K562 (cell line): ENCODE data around the gene PBX4. TPM values are rescaled to one million over a fixed set of nuclear protein-coding genes. Genes with fewer than 3 reads are reported as not detected.
A peak's percentile ranks its signal among the peaks of the same experiment; 100 is the strongest.

ENCODE experiments used
- ATAC-seq: fragments of 200-7000 bp; cut with Tn5 transposase; 3 replicates; pipeline ENCODE4 v1.9.1; 2020; ENCODE audit warnings: moderate library complexity
- BruUV-seq: library from RNA; stranded (reverse); fragments of 400-500 nt; replicated peaks from 2 replicates; lab custom pipeline; 2021; lab: Mats Ljungman, UMichigan
- CTCF ChIA-PET: fragments of 300-600 bp; formaldehyde crosslinking; extraction: SDS; loops from one replicate; lab custom pipeline; 2021; ENCODE audit warnings: low intra/inter-chr PET ratio; lab: Yijun Ruan, JAX
- POLR2A ChIA-PET: fragments of 300-600, 350-650 bp; sonication (Branson Sonifier 250); formaldehyde crosslinking; extraction: SDS; loops from one replicate; lab custom pipeline; 2021; ENCODE audit warnings: antibody characterized with exemption, inconsistent platforms; lab: Yijun Ruan, JAX
- DNase-seq, 4 experiments: peaks; one replicate each; pipeline versions ENCODE4 v3.0.0 to v3.0.0-alpha.2; 2011 to 2018; ENCODE audit warnings: low spot score in 3 of 4, mixed read lengths in 3 of 4; ENCODE audit errors: extremely low read depth in 1 of 4
- FAIRE-seq: peaks from 2 replicates; lab custom pipeline; 2011; peaks lifted over from hg19 to GRCh38; lab: Jason Lieb, UNC
- H2AFZ ChIP-seq: 2 replicates; pipeline ENCODE4 v1.6.0; 2011; ENCODE audit warnings: low read depth, low read length, control low read depth, inconsistent platforms
- H3K27ac ChIP-seq: fragments of 200-600 bp; 3 replicates; pipeline ENCODE4 v1.8.0; 2011; ENCODE audit warnings: low read depth, mild to moderate bottlenecking, control low read depth, inconsistent platforms, low read length, moderate library complexity, mixed read lengths; ENCODE audit errors: extremely low read depth
- H3K27me3 ChIP-seq, 2 experiments: fragments of 300-600 bp in 1 of 2; 2 replicates in 1 of 2; 3 replicates in 1 of 2; pipeline versions ENCODE4 v1.6.0 to v1.8.0; 2011; ENCODE audit warnings: inconsistent platforms in 2 of 2, low read length in 2 of 2, mild to moderate bottlenecking in 1 of 2, mixed read lengths in 1 of 2, moderate library complexity in 1 of 2; ENCODE audit not compliant: control insufficient read depth in 2 of 2, insufficient read depth in 2 of 2
- H3K36me3 ChIP-seq: fragments of 300-600 bp; 3 replicates; pipeline ENCODE4 v1.8.0; 2011; ENCODE audit warnings: mild to moderate bottlenecking, low read length, inconsistent platforms; ENCODE audit not compliant: control insufficient read depth, insufficient read depth
- H3K4me1 ChIP-seq, 2 experiments: fragments of 200-600 bp in 1 of 2; replicated peaks in 1 of 2; 2 replicates in 1 of 2; 3 replicates in 1 of 2; pipeline versions ENCODE4 v1.5.1 to v1.8.0; 2011; ENCODE audit warnings: inconsistent platforms in 2 of 2, low read length in 2 of 2, mild to moderate bottlenecking in 1 of 2, mixed read lengths in 1 of 2, moderate library complexity in 1 of 2; ENCODE audit not compliant: control insufficient read depth in 2 of 2, insufficient read depth in 2 of 2
- H3K4me2 ChIP-seq: 2 replicates; pipeline ENCODE4 v1.6.1; 2011; ENCODE audit warnings: low read length, control low read depth, inconsistent platforms, mixed read lengths; ENCODE audit not compliant: insufficient read depth
- H3K4me3 ChIP-seq: fragments of 200-600 bp; sonication (generic), shearing (Covaris generic); 2 replicates; pipeline ENCODE4 v1.5.1; 2016; ENCODE audit warnings: control low read depth, inconsistent platforms
- H3K79me2 ChIP-seq: fragments of 200-600 bp; 3 replicates; pipeline ENCODE4 v1.8.0; 2011; ENCODE audit warnings: low read length, inconsistent platforms; ENCODE audit not compliant: control insufficient read depth, insufficient read depth
- H3K9ac ChIP-seq, 2 experiments: 2 replicates each; pipeline versions ENCODE4 v1.6.0 to v1.6.1; 2011; ENCODE audit warnings: low read depth in 2 of 2, low read length in 2 of 2, control low read depth in 1 of 2, inconsistent platforms in 1 of 2, mild to moderate bottlenecking in 1 of 2, mixed read lengths in 1 of 2; ENCODE audit not compliant: insufficient read depth in 1 of 2
- H3K9me1 ChIP-seq: one replicate; pipeline ENCODE4 v1.6.0; 2011; ENCODE audit warnings: inconsistent platforms, mild to moderate bottlenecking, low read length, moderate library complexity; ENCODE audit not compliant: control insufficient read depth, insufficient read depth
- H3K9me3 ChIP-seq: replicated peaks from 2 replicates; pipeline ENCODE4 v1.5.1; 2011; ENCODE audit warnings: low read depth, low read length, inconsistent platforms; ENCODE audit not compliant: control insufficient read depth, insufficient read depth
- H4K20me1 ChIP-seq: replicated peaks from 2 replicates; pipeline ENCODE4 v1.6.1; 2011; ENCODE audit warnings: low read length, inconsistent platforms, mixed read lengths; ENCODE audit not compliant: control insufficient read depth, insufficient read depth
- BACH1 ChIP-seq: fragments of 200-800 bp; sonication (Bioruptor generic); IDR thresholded peaks from 2 replicates; pipeline ENCODE4 v1.6.1; 2016; ENCODE audit warnings: missing genetic modification characterization, missing compliant biosample characterization
- BRCA1 ChIP-seq, 2 experiments: fragments of 450-650 bp in 1 of 2; sonication (generic) in 1 of 2; formaldehyde crosslinking in 1 of 2; IDR thresholded peaks; 2 replicates each; pipeline versions ENCODE4 v1.5.0 to v1.6.1; 2017 to 2020; ENCODE audit warnings: mild to moderate bottlenecking in 1 of 2, missing genetic modification reagents in 1 of 2
- KAT7 ChIP-seq: sonication (generic); formaldehyde crosslinking; IDR thresholded peaks from 2 replicates; pipeline ENCODE4 v1.8.0; 2022; ENCODE audit warnings: missing genetic modification reagents, mild to moderate bottlenecking, borderline replicate concordance
- LARP7 ChIP-seq: fragments of 450-650 bp; IDR thresholded peaks from 2 replicates; pipeline ENCODE4 v1.6.1; 2016
- NR4A1 ChIP-seq, 2 experiments: fragments of 250-450 bp in 1 of 2; fragments of 450-650 bp in 1 of 2; sonication (Bioruptor Pico) in 1 of 2; IDR thresholded peaks; 2 replicates each; pipeline versions ENCODE4 v1.4.0 to v1.6.1; 2016 to 2020; ENCODE audit warnings: mild to moderate bottlenecking in 2 of 2, missing compliant biosample characterization in 1 of 2, missing genetic modification characterization in 1 of 2, moderate library complexity in 1 of 2
- POLR2G ChIP-seq: fragments of 200-400 bp; formaldehyde crosslinking; IDR thresholded peaks from 2 replicates; pipeline ENCODE4 v1.6.1; 2017; ENCODE audit warnings: low read depth, mild to moderate bottlenecking, antibody characterized with exemption, low read length, moderate library complexity
- PRPF4 ChIP-seq: fragments of 200-400 bp; formaldehyde crosslinking; IDR thresholded peaks from one replicate; pipeline ENCODE4 v1.6.1; 2017; ENCODE audit warnings: low read length, low read depth, mild to moderate bottlenecking; ENCODE audit not compliant: insufficient read depth, poor library complexity, severe bottlenecking
- RBM14 ChIP-seq: fragments of 200-400 bp; formaldehyde crosslinking; IDR thresholded peaks from 2 replicates; pipeline ENCODE4 v1.6.1; 2018; ENCODE audit warnings: low read depth, mild to moderate bottlenecking, low read length, moderate library complexity, borderline replicate concordance; ENCODE audit not compliant: insufficient read depth
- SRSF7 ChIP-seq: fragments of 200-400 bp; formaldehyde crosslinking; optimal IDR thresholded peaks from 2 replicates; pipeline ENCODE3; 2017; ENCODE audit warnings: mild to moderate bottlenecking, low read depth, low read length
- ZBTB1 ChIP-seq: sonication (generic); formaldehyde crosslinking; IDR thresholded peaks from 2 replicates; pipeline ENCODE4 v1.8.1; 2023; ENCODE audit warnings: missing genetic modification reagents, low read depth, mild to moderate bottlenecking, borderline replicate concordance
- WGBS: fragments of 100-300 bp; shearing (Covaris generic); methylation state at CpG from one replicate; pipeline ENCODE4 v1.1.6; 2016; ENCODE audit warnings: low coverage, mixed read lengths; ENCODE audit not compliant: insufficient coverage; ENCODE audit errors: missing lambda C conversion rate; 5-methylcytosine and 5-hydroxymethylcytosine counted together
- in situ Hi-C: fragments of 300-500 bp; cut with MboI; formaldehyde crosslinking; loops from 4 replicates; pipeline ENCODE4 v1.15.0; 2018; ENCODE audit warnings: inconsistent platforms, mixed read lengths
- intact Hi-C: fragments of 100-400 bp; cut with micrococcal nuclease; formaldehyde crosslinking; loops from 2 replicates; pipeline ENCODE4 v1.14.2; 2022
- polyA plus RNA-seq, 8 experiments: library from polyadenylated mRNA; depleted of rRNA in 4 of 8; stranded (reverse) in 5 of 8; unstranded in 3 of 8; fragments of >200 nt; fragmentation: Nextera tagmentation in 2 of 8; fragmentation: Illumina TruSeq in 1 of 8; extraction: Ambion mirVana in 2 of 8; extraction: Trizol in 1 of 8; gene quantifications; 2 replicates each; pipeline versions ENCODE4 v1.2.1 to v1.2.3, GENCODE V29; 2011 to 2014; ENCODE audit warnings: inconsistent platforms in 1 of 8, missing spikeins in 1 of 8
- total RNA-seq, 7 experiments: library from RNA; depleted of rRNA in 6 of 7; stranded (reverse); fragments of >200 nt in 6 of 7; fragmentation: Illumina TruSeq in 2 of 7; extraction: Trizol in 2 of 7; gene quantifications; 2 replicates each; pipeline versions ENCODE4 v1.2.1 to v1.2.3, GENCODE V29; 2011 to 2021; ENCODE audit warnings: low replicate concordance in 1 of 7
- TF ChIP-seq, protein P1 (sequence below): sonication (generic); formaldehyde crosslinking; IDR thresholded peaks from 2 replicates; pipeline ENCODE4 v1.8.0; 2022; ENCODE audit warnings: missing genetic modification reagents, mild to moderate bottlenecking, moderate library complexity, borderline replicate concordance
- TF ChIP-seq, protein P2 (sequence below), 2 experiments: fragments of 450-650 bp; IDR thresholded peaks; 2 replicates each; pipeline ENCODE4 v1.6.1; 2016

The PBX4 gene
- total and polyA plus RNA-seq, 9 of the 15 experiments (the other 6 are each of a cell fraction or from before 2014, with no cell fraction given), result 0.11 to 3.8 (median 1.6) TPM; not detected in 1

- H3K4me3 ChIP-seq, result peak within 1 kb of the TSS; percentile 90
- WGBS, result 98% methylated on average over 15 of the region's 74 CpGs
- H3K9me1 ChIP-seq, result no peaks in the 10 kb centered on the region
- DNase-seq (no peak), ATAC-seq (no peak), FAIRE-seq (no peak)
- H3K79me2 ChIP-seq, result peaks cover 44% of the 10 kb centered on the region
- peaks cover 16% of the 10 kb centered on the region for H3K36me3 ChIP-seq
- H3K4me1 ChIP-seq, result peaks cover 4 to 31% of the 10 kb centered on the region in 2 experiments; a peak in 4 of 5 replicates
- ChIA-PET POLR2A (interaction anchor here (0.7 to 1.5 kb wide), 4 partner anchors 10 to 365 kb away, joined by 3 to 8 read pairs (median 6); no protein-coding TSS in a partner anchor), CTCF (no interaction called here)
- peaks cover 3% of the 10 kb centered on the region; the same call in 1 of the 2 replicates for H4K20me1 ChIP-seq
- no peaks in the 10 kb centered on the region; the same call in none of the 2 replicates for H3K9me3 ChIP-seq
- no peaks in the 10 kb centered on the region for H3K27me3 ChIP-seq
- H3K9ac ChIP-seq, result peak within 1 kb of the TSS; percentile 84 to 88
- in situ Hi-C loops (no loop called here), intact Hi-C loops (no loop called here)
- BruUV-seq, result no TSS peak
- TF ChIP-seq RBM14 (0 out of 2 replicates have a peak, but pooled peaks have one; percentile 5), PRPF4 (peak; percentile 26), BRCA1 (IDR thresholded peaks at IDR 0.05) (no peak), BRCA1 (CRISPR knock-in tag; IDR thresholded peaks at IDR 0.05) (0 out of 2 replicates have a peak, but pooled peaks have one; percentile 60), LARP7 (no peak), POLR2G (0 out of 2 replicates have a peak, but pooled peaks have one; percentile 1), BACH1 (tag) (0 out of 2 replicates have a peak, but pooled peaks have one; percentile 5), SRSF7 (no peak), KAT7 (CRISPR knock-in tag) (0 out of 2 replicates have a peak, but pooled peaks have one; percentile 41), ZBTB1 (0 out of 2 replicates have a peak, but pooled peaks have one; percentile 31), NR4A1 (CRISPR knock-in tag; IDR thresholded peaks at IDR 0.05) (no peak), NR4A1 (tag; IDR thresholded peaks at IDR 0.05) (no peak)
- TF ChIP-seq, protein P1, sequence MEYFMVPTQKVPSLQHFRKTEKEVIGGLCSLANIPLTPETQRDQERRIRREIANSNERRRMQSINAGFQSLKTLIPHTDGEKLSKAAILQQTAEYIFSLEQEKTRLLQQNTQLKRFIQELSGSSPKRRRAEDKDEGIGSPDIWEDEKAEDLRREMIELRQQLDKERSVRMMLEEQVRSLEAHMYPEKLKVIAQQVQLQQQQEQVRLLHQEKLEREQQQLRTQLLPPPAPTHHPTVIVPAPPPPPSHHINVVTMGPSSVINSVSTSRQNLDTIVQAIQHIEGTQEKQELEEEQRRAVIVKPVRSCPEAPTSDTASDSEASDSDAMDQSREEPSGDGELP (CRISPR knock-in tag), result 0 out of 2 replicates have a peak, but pooled peaks have one; percentile 13
- TF ChIP-seq, protein P2, sequence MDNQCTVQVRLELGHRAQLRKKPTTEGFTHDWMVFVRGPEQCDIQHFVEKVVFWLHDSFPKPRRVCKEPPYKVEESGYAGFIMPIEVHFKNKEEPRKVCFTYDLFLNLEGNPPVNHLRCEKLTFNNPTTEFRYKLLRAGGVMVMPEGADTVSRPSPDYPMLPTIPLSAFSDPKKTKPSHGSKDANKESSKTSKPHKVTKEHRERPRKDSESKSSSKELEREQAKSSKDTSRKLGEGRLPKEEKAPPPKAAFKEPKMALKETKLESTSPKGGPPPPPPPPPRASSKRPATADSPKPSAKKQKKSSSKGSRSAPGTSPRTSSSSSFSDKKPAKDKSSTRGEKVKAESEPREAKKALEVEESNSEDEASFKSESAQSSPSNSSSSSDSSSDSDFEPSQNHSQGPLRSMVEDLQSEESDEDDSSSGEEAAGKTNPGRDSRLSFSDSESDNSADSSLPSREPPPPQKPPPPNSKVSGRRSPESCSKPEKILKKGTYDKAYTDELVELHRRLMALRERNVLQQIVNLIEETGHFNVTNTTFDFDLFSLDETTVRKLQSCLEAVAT (IDR thresholded peaks at IDR 0.05), result peak in 1 of 2 experiments; percentile 55; a peak in 1 of 4 replicates
- peak within 1 kb of the TSS; percentile 97 for H3K4me2 ChIP-seq
- H2AFZ ChIP-seq, result peak within 1 kb of the TSS; percentile 95
- H3K27ac ChIP-seq, result peak within 1 kb of the TSS; percentile 86
These were observed 103.4 kb downstream of the PBX4 start, which contains the start of gene TSSK6 for GRCh38 chr19:19514881-19515641. Gene TSSK6 (minus strand): TSS chr19:19515548. CDS start chr19:19515427, 121 bp downstream.
